ENCODE data around the gene TMEM258. TPM values are rescaled to one million over a fixed set of nuclear protein-coding genes. Genes with fewer than 3 reads are reported as not detected.

Gene TMEM258
- total RNA-seq, 1 experiment from 2014 or later = 201 TPM

GRCh38 chr11:61812736-61813411 is 20.5 kb upstream of the TMEM258 start:
- Histone ChIP-seq H3K56ac (ENCODE audit: insufficient read length, low read depth, low read length) (no peak overlapping the region), H2BK5ac (ENCODE audit: insufficient read length, low read length) (no peak overlapping the region), H4K20me1 (ENCODE audit: control insufficient read depth, insufficient read depth, insufficient read length) (no peaks in the 10 kb centered on the region), H4K91ac (ENCODE audit: insufficient read length, low read depth, low read length) (no peak overlapping the region), H2BK15ac (ENCODE audit: low read depth, low read length) (no peak overlapping the region), H4K5ac (ENCODE audit: insufficient read length, low read depth, low read length) (no peak overlapping the region), H2BK12ac (ENCODE audit: insufficient read length, low read depth, low read length) (no peak overlapping the region), H3K23me2 (ENCODE audit: insufficient read length, low read depth, low read length, poor library complexity, severe bottlenecking) (peaks cover 6% of the 10 kb centered on the region), H3K79me2 (ENCODE audit: insufficient read depth, low read length) (peaks cover 2% of the 10 kb centered on the region; the same call in 1 of the 2 replicates), H2AK5ac (ENCODE audit: insufficient read length, low read length) (no peak overlapping the region), H3K27ac (ENCODE audit: insufficient read length, low read depth, low read length) (no peak overlapping the region), H3K4ac (ENCODE audit: low read depth, low read length) (no peak overlapping the region), H3K27me3 (ENCODE audit: insufficient read depth, low read length) (no peaks in the 10 kb centered on the region), H3K4me2 (ENCODE audit: insufficient read depth, insufficient read length, low read length) (no peak overlapping the region), H3K23ac (ENCODE audit: insufficient read length, low read depth, low read length) (no peak overlapping the region), H3K18ac (ENCODE audit: insufficient read length, low read depth, low read length) (no peak overlapping the region), H3K9me3 (ENCODE audit: control insufficient read depth, low read depth, low read length) (no peaks in the 10 kb centered on the region), H3K9ac (ENCODE audit: extremely low read depth, insufficient read length, low read length) (no peak overlapping the region), H3K14ac (ENCODE audit: insufficient read depth, low read length) (no peak overlapping the region), H2AFZ (ENCODE audit: low read length) (no peak overlapping the region), H2BK120ac (ENCODE audit: low read depth, low read length, poor library complexity, severe bottlenecking) (no peak overlapping the region), H2BK20ac (ENCODE audit: low read depth, low read length, poor library complexity, severe bottlenecking) (no peak overlapping the region), H3K4me1 (ENCODE audit: insufficient read depth, low read length) (peaks cover 7% of the 10 kb centered on the region), H3T11ph (ENCODE audit: low read length) (no peak overlapping the region), H4K8ac (replicated peaks; ENCODE audit: insufficient read length, low read depth, low read length) (no peak overlapping the region), H3K79me1 (ENCODE audit: insufficient read depth, low read depth, low read length, poor library complexity, severe bottlenecking) (no peaks in the 10 kb centered on the region)
- peaks cover 0 to 2% of the 10 kb centered on the region in 2 experiments; a peak in 2 of 5 replicates for H3K9me3 Mint-ChIP-seq
- H3K36me3 Mint-ChIP-seq (ENCODE audit: insufficient read depth in 1 of 3, low read depth in 3 of 3) = peaks cover 58 to 65% (median 64%) of the 10 kb centered on the region in 3 experiments
- no peak overlapping the region for H3K4me3 Mint-ChIP-seq
- H3K27me3 Mint-ChIP-seq (ENCODE audit: low read depth) = no peaks in the 10 kb centered on the region
- DNase-seq = no peak
- H3K27ac Mint-ChIP-seq = peak overlapping the region in 2 of 3 experiments; percentile 34 to 40; a peak in 1 of 7 replicates
- TF ChIP-seq CTCF (conservative IDR thresholded peaks at IDR 0.05) = no peak
- H3K4me1 Mint-ChIP-seq = peaks cover 15 to 17% of the 10 kb centered on the region in 2 experiments
- no CpG with 5 or more reads among the region's 4 CpGs for WGBS (ENCODE audit: extremely low coverage, insufficient read length, low lambda C conversion rate)
